Neuronal stem cell (in vitro differentiated cells): ENCODE data around the gene PIK3R1.

Experiments used
- DNase-seq: peaks from one replicate; pipeline ENCODE4 v3.0.0-alpha.2; 2013; ENCODE audit warnings: low spot score
- H2AFZ ChIP-seq: one replicate; pipeline ENCODE4 v1.6.1; 2013; ENCODE audit warnings: mild to moderate bottlenecking, low read length, inconsistent platforms
- H2AK5ac ChIP-seq: 2 replicates; pipeline ENCODE4 v1.6.1; 2013; ENCODE audit warnings: low read depth, mild to moderate bottlenecking, inconsistent platforms, low read length, moderate library complexity, mixed read lengths
- H2BK120ac ChIP-seq: 2 replicates; pipeline ENCODE4 v1.6.1; 2013; ENCODE audit warnings: low read depth, mild to moderate bottlenecking, inconsistent platforms, low read length, moderate library complexity, mixed read lengths
- H2BK12ac ChIP-seq: one replicate; pipeline ENCODE4 v1.6.1; 2013; ENCODE audit warnings: low read length, inconsistent platforms
- H2BK15ac ChIP-seq: 2 replicates; pipeline ENCODE4 v1.6.1; 2013; ENCODE audit warnings: mild to moderate bottlenecking, low read length, inconsistent platforms, mixed read lengths
- H2BK5ac ChIP-seq: one replicate; pipeline ENCODE4 v1.6.1; 2013; ENCODE audit warnings: inconsistent platforms, mild to moderate bottlenecking, low read length, moderate library complexity
- H3K14ac ChIP-seq: one replicate; pipeline ENCODE4 v1.6.1; 2013; ENCODE audit warnings: low read length, inconsistent platforms
- H3K18ac ChIP-seq: 2 replicates; pipeline ENCODE4 v1.6.1; 2013; ENCODE audit warnings: low read length, inconsistent platforms
- H3K23ac ChIP-seq: 2 replicates; pipeline ENCODE4 v1.6.1; 2013; ENCODE audit warnings: low read depth, mild to moderate bottlenecking, mixed read lengths, low read length, inconsistent platforms; ENCODE audit not compliant: poor library complexity
- H3K27ac ChIP-seq: replicated peaks from 3 replicates; pipeline ENCODE4 v1.5.1; 2013; ENCODE audit warnings: low read length, inconsistent platforms
- H3K27me3 ChIP-seq, 3 experiments: 2 replicates each; pipeline ENCODE4 v1.6.1; 2013; ENCODE audit warnings: low read length in 3 of 3, mild to moderate bottlenecking in 2 of 3, inconsistent platforms in 1 of 3, low read depth in 1 of 3, mixed read lengths in 1 of 3, moderate library complexity in 1 of 3; ENCODE audit not compliant: control insufficient read depth in 3 of 3, insufficient read depth in 3 of 3
- H3K36me3 ChIP-seq, 2 donors: replicated peaks in 1 of 2; 2 replicates each; pipeline ENCODE4 v1.6.1; 2013; ENCODE audit warnings: low read length in 2 of 2; ENCODE audit not compliant: control insufficient read depth in 2 of 2, insufficient read depth in 2 of 2
- H3K4ac ChIP-seq: 2 replicates; pipeline ENCODE4 v1.6.1; 2013; ENCODE audit warnings: inconsistent platforms, mild to moderate bottlenecking, low read length, moderate library complexity
- H3K4me1 ChIP-seq, 2 donors: 1 replicate in 1 of 2; 2 replicates in 1 of 2; pipeline ENCODE4 v1.6.1; 2013; ENCODE audit warnings: low read length in 2 of 2, low read depth in 1 of 2; ENCODE audit not compliant: control insufficient read depth in 2 of 2, insufficient read depth in 1 of 2
- H3K4me2 ChIP-seq: one replicate; pipeline ENCODE4 v1.6.1; 2013; ENCODE audit warnings: mild to moderate bottlenecking, low read length, inconsistent platforms; ENCODE audit not compliant: insufficient read depth, poor library complexity, severe bottlenecking
- H3K4me3 ChIP-seq, 2 donors: 2 replicates each; pipeline ENCODE4 v1.5.1; 2013; ENCODE audit warnings: low read length in 2 of 2, mild to moderate bottlenecking in 2 of 2, inconsistent platforms in 1 of 2, moderate library complexity in 1 of 2
- H3K79me1 ChIP-seq: one replicate; pipeline ENCODE4 v1.6.1; 2013; ENCODE audit warnings: low read depth, mild to moderate bottlenecking, inconsistent platforms, low read length, moderate library complexity
- H3K9ac ChIP-seq: one replicate; pipeline ENCODE4 v1.6.1; 2013; ENCODE audit warnings: mild to moderate bottlenecking, low read depth, low read length, inconsistent platforms; ENCODE audit not compliant: poor library complexity
- H3K9me3 ChIP-seq, 2 donors: replicated peaks in 1 of 2; 2 replicates each; pipeline versions ENCODE3 to v1.6.1; 2013; ENCODE audit warnings: low read length in 2 of 2, mild to moderate bottlenecking in 2 of 2, inconsistent platforms in 1 of 2, low read depth in 1 of 2, mixed read lengths in 1 of 2, moderate library complexity in 1 of 2; ENCODE audit not compliant: control insufficient read depth in 2 of 2, insufficient read depth in 1 of 2
- H4K8ac ChIP-seq: one replicate; pipeline ENCODE4 v1.6.1; 2013; ENCODE audit warnings: low read depth, mild to moderate bottlenecking, inconsistent platforms, low read length, moderate library complexity
- H4K91ac ChIP-seq: one replicate; pipeline ENCODE4 v1.6.1; 2013; ENCODE audit warnings: low read length, low read depth, mild to moderate bottlenecking, inconsistent platforms; ENCODE audit not compliant: poor library complexity
- WGBS, 2 donors: extraction: QIAGEN DNeasy Blood & Tissue Kit; methylation state at CpG; one replicate each; pipeline ENCODE4 v1.1.7; 2013; ENCODE audit warnings: missing lambda C conversion rate in 2 of 2, mixed read lengths in 1 of 2; ENCODE audit not compliant: insufficient read length in 2 of 2, insufficient replicate concordance in 1 of 2; ENCODE audit errors: extremely low coverage in 2 of 2; 5-methylcytosine and 5-hydroxymethylcytosine counted together

PIK3R1 gene

GRCh38 chr5:68252673-68253623 is 37.4 kb downstream of the PIK3R1 start:
- Histone ChIP-seq H3K9ac (no peak overlapping the region), H3K14ac (no peak overlapping the region), H2AK5ac (no peak overlapping the region), H3K27ac (no peak overlapping the region), H3K18ac (no peak overlapping the region), H3K23ac (no peak overlapping the region), H2BK15ac (no peak overlapping the region), H4K91ac (no peak overlapping the region), H3K4me1 (peaks cover 10 to 16% of the 10 kb centered on the region in 2 donors), H3K79me1 (peaks cover 3% of the 10 kb centered on the region), H3K36me3 (no peaks in the 10 kb centered on the region), H3K4ac (no peak overlapping the region), H4K8ac (no peak overlapping the region), H3K4me2 (no peak overlapping the region), H2BK12ac (no peak overlapping the region), H3K9me3 (no peaks in the 10 kb centered on the region), H2BK120ac (no peak overlapping the region), H2BK5ac (no peak overlapping the region), H3K4me3 (no peak overlapping the region), H3K27me3 (no peaks in the 10 kb centered on the region), H2AFZ (no peak overlapping the region)
- peak; percentile 48 for DNase-seq
- no CpG with 5 or more reads among the region's 6 CpGs for WGBS, 2 donors

- H3K4me1 ChIP-seq = peaks cover 10 to 16% of the 10 kb centered on the region in 2 donors
Measured at GRCh38 chr5:68253624-68254585, 38.3 kb downstream of the PIK3R1 start.

GRCh38 chr5:68254810-68255209 is 39.3 kb downstream of the PIK3R1 start:
- Histone ChIP-seq H4K8ac (no peak overlapping the region), H2BK15ac (no peak overlapping the region), H2BK12ac (no peak overlapping the region), H3K4me1 (peaks cover 10 to 16% of the 10 kb centered on the region in 2 donors), H3K9me3 (no peaks in the 10 kb centered on the region), H3K14ac (no peak overlapping the region), H2BK120ac (no peak overlapping the region), H3K27me3 (no peaks in the 10 kb centered on the region), H4K91ac (no peak overlapping the region), H2AK5ac (no peak overlapping the region), H3K36me3 (peaks cover 0 to 6% of the 10 kb centered on the region in 2 donors), H3K23ac (no peak overlapping the region), H2AFZ (no peak overlapping the region), H3K4me2 (no peak overlapping the region), H3K27ac (no peak overlapping the region), H3K79me1 (peaks cover 3% of the 10 kb centered on the region), H3K4me3 (no peak overlapping the region), H3K4ac (no peak overlapping the region), H3K9ac (no peak overlapping the region), H2BK5ac (no peak overlapping the region), H3K18ac (no peak overlapping the region)
- no peak for DNase-seq
- WGBS, 2 donors = no CpG with 5 or more reads among the region's 1 CpG

More at GRCh38 chr5:68253624-68254585, 38.3 kb downstream of the PIK3R1 start:
- Histone ChIP-seq H4K8ac (no peak overlapping the region), H3K4ac (no peak overlapping the region), H3K36me3 (peaks cover 0 to 6% of the 10 kb centered on the region in 2 donors), H2BK15ac (no peak overlapping the region), H3K4me2 (no peak overlapping the region), H2BK12ac (no peak overlapping the region), H2AFZ (no peak overlapping the region), H2BK5ac (no peak overlapping the region), H3K79me1 (peaks cover 3% of the 10 kb centered on the region), H3K9me3 (no peaks in the 10 kb centered on the region), H2AK5ac (no peak overlapping the region), H4K91ac (no peak overlapping the region), H3K9ac (no peak overlapping the region), H3K27me3 (no peaks in the 10 kb centered on the region), H2BK120ac (no peak overlapping the region), H3K27ac (no peak overlapping the region), H3K18ac (no peak overlapping the region), H3K14ac (no peak overlapping the region), H3K23ac (no peak overlapping the region), H3K4me3 (no peak overlapping the region)
- no CpG with 5 or more reads among the region's 6 CpGs for WGBS, 2 donors
- DNase-seq = no peak
